ENCODE data around the gene ZC3H12D. TPM values are rescaled to one million over a fixed set of nuclear protein-coding genes. Genes with fewer than 3 reads are reported as not detected.

The ZC3H12D gene
- polyA plus RNA-seq, 1 of the 3 experiments (the other 2 are of a cell fraction) = 0.03 TPM

- TF ChIP-seq MXI1 (IDR thresholded peaks at IDR 0.05; ENCODE audit: low read depth, low read length) (no peak), TAF1 (IDR thresholded peaks at IDR 0.05; ENCODE audit: borderline replicate concordance, low read depth, low read length) (no peak), CTCF (IDR thresholded peaks at IDR 0.05) (no peak)
- H3K27me3 ChIP-seq (ENCODE audit: insufficient read depth) = no peaks in the 10 kb centered on the region
- H3K9ac ChIP-seq = no peak overlapping the region
- H3K4me3 ChIP-seq (ENCODE audit: low read depth in 2 of 2, low read length in 1 of 2) = no peak overlapping the region
- DNase-seq = no peak
- no peak overlapping the region for H2AFZ ChIP-seq (ENCODE audit: low read depth)
- no peaks in the 10 kb centered on the region for H3K36me3 ChIP-seq (replicated peaks in 1 of 2; ENCODE audit: control insufficient read depth in 1 of 2, insufficient read depth in 2 of 2, low read length in 1 of 2)
- H3K79me2 ChIP-seq (ENCODE audit: insufficient read depth) = no peaks in the 10 kb centered on the region
- H3K4me2 ChIP-seq = no peak overlapping the region
- H4K20me1 ChIP-seq (ENCODE audit: insufficient read depth) = no peaks in the 10 kb centered on the region
- ChIA-PET POLR2A (no interaction called here), CTCF (no interaction called here)
- no peaks in the 10 kb centered on the region for H3K9me2 ChIP-seq
- H3F3A ChIP-seq (replicated peaks; ENCODE audit: insufficient read depth) = no peaks in the 10 kb centered on the region
- no peaks in the 10 kb centered on the region for H3K4me1 ChIP-seq (ENCODE audit: control insufficient read depth in 1 of 2, insufficient read depth in 2 of 2, low read depth in 1 of 2, low read length in 1 of 2)
- H3K27ac ChIP-seq (ENCODE audit: low read depth in 2 of 2, low read length in 1 of 2) = no peak overlapping the region
- WGBS (ENCODE audit: low lambda C conversion rate) = 95% methylated on average over 2 of the region's 2 CpGs
- H3K9me3 ChIP-seq = no peaks in the 10 kb centered on the region
Measured at GRCh38 chr6:149470948-149471347, 13.9 kb downstream of the ZC3H12D start.

GRCh38 chr6:149468179-149468578, 16.6 kb downstream of the ZC3H12D start:
- ChIA-PET CTCF (interaction anchor here (1.5 to 2.0 kb wide), 2 partner anchors 36 to 49 kb away, joined by 4 to 6 read pairs; no protein-coding TSS in a partner anchor), POLR2A (no interaction called here)
- Histone ChIP-seq H3K27ac (ENCODE audit: low read depth in 2 of 2, low read length in 1 of 2) (no peak overlapping the region), H3K4me3 (ENCODE audit: low read depth in 2 of 2, low read length in 1 of 2) (no peak overlapping the region), H3F3A (replicated peaks; ENCODE audit: insufficient read depth) (no peaks in the 10 kb centered on the region), H3K79me2 (ENCODE audit: insufficient read depth) (no peaks in the 10 kb centered on the region), H3K4me2 (no peak overlapping the region), H3K36me3 (replicated peaks in 1 of 2; ENCODE audit: control insufficient read depth in 1 of 2, insufficient read depth in 2 of 2, low read length in 1 of 2) (no peaks in the 10 kb centered on the region), H3K9me2 (no peaks in the 10 kb centered on the region), H3K9me3 (no peaks in the 10 kb centered on the region), H2AFZ (ENCODE audit: low read depth) (no peak overlapping the region), H4K20me1 (ENCODE audit: insufficient read depth) (no peaks in the 10 kb centered on the region), H3K27me3 (ENCODE audit: insufficient read depth) (no peaks in the 10 kb centered on the region), H3K9ac (no peak overlapping the region), H3K4me1 (ENCODE audit: control insufficient read depth in 1 of 2, insufficient read depth in 2 of 2, low read depth in 1 of 2, low read length in 1 of 2) (no peaks in the 10 kb centered on the region)
- DNase-seq = no peak
- no peak for TF ChIP-seq POLR2AphosphoS5 (IDR thresholded peaks at IDR 0.05; ENCODE audit: low read depth, low read length)
- TF ChIP-seq IRF3 (IDR thresholded peaks at IDR 0.05; ENCODE audit: low read depth, low read length) = no peak
- TF ChIP-seq RCOR1 (IDR thresholded peaks at IDR 0.05; ENCODE audit: low read length) = no peak
- no peak for TF ChIP-seq JUND (IDR thresholded peaks at IDR 0.05)
- TF ChIP-seq YY1 (IDR thresholded peaks at IDR 0.05; ENCODE audit: low read depth) = no peak
- no peak for TF ChIP-seq RXRA (IDR thresholded peaks at IDR 0.05; ENCODE audit: borderline replicate concordance, low read depth)
- TF ChIP-seq TAF1 (IDR thresholded peaks at IDR 0.05; ENCODE audit: borderline replicate concordance, low read depth, low read length) = no peak
- no peak for TF ChIP-seq CTCF (IDR thresholded peaks at IDR 0.05)
- no peak for TF ChIP-seq NFIC (IDR thresholded peaks at IDR 0.05; ENCODE audit: borderline replicate concordance)
- no peak for TF ChIP-seq SIN3A (IDR thresholded peaks at IDR 0.05; ENCODE audit: borderline replicate concordance, low read depth, low read length)
- WGBS (ENCODE audit: low lambda C conversion rate) = no CpG with 5 or more reads among the region's 2 CpGs
